Stimulated activated CD8-positive, alpha-beta memory T cell treated with anti-CD3 and anti-CD28 coated beads, Interleukin-4, amount 100 ng/mL, for 1 hour (primary cell): ENCODE results near the gene SMIM45.

ENCODE experiments used
- DNase-seq, 2 donors: peaks; one replicate each; pipeline ENCODE4 v3.0.0-alpha.2; 2020; ENCODE audit warnings: low read depth in 2 of 2, low spot score in 1 of 2

SMIM45 gene

DNA sequence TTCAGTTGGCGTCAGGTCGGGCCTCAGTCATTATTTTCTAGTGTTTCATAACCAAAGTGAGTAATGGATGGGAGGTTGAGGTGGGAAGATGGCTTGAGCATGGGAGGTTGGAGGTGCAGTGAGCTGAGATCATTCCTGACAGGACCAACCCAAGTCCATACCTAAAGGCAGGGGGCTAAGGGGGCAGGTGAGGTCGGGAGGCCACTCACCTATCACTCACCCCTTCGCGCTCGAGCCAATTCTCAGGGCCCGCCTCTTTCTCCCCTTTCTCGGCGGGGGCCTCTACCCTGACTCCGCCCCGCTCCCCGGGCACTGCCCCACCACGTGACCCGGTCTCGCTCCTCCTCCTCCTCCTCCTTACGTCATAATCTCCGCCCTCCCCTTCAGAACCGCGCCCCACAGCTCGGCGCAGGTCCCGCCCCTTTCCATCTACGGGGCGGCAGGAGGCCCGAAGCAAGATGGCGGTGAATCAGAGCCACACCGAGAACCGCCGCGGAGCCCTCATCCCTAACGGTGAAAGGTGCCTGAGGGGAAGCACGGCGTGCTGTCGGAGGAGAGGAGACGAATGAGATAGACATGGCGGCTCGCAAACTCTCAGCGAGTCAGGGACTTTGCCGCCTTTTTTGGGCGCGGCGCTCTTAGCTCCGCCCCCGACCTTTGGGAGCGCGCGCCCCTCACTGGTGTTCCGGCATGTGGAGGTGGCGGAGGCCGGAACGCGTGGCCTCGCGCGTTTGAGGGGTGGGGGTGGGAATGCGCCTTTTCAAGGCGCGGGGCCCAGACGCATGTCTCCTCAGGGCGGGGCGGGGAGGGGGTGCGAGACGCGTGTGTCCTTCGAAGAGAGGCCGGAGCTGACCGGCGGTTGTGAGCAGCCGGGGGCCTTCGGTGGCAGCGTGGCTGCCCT, 46.7 kb downstream of the SMIM45 start, which contains the start of gene WBP2NL:
Gene WBP2NL, plus strand, starts transcription at position 428 of the 901 bp plus-strand sequence. Its CDS starts 31 bp downstream, at position 459.
- peak; percentile 77 to 85 for DNase-seq

DNA sequence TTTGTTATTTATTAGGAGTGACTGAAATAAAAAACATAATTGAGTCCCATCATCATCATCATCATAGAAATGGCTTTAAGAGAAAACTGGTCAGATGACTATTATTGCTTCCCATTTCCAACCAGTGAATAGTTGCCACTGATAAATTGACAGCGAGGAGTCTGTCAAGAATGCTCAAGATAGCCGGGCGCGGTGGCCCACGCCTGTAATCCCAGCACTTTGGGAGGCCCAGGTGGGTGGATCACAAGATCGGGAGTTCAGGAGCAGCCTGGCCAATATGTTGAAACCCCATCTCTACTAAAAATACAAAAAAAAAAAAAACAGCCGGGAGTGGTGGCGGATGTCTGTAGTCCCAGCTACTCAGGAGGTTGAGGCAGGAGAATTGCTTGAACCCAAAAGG, 48.5 kb downstream of the SMIM45 start:
- no peak for DNase-seq

DNA sequence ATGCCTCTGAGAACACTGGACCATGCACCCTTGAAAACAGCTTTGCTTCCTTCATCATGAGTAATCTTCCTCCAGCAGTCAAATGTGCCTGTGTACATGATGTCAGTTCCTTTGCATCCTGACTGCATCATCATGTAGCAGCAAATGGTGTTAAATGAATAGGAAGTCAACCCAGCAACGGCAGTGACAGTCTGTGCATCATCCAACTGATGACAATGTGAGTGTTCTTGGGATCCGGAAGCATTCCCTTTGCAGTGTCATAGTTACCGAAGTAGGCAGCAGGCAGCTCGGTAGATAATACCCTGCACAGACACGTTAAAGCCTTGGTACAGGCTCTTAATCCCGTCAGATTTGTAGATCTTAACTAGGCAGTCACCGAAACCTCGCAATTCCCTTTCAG, 49.2 kb downstream of the SMIM45 start:
- DNase-seq = no peak

DNA sequence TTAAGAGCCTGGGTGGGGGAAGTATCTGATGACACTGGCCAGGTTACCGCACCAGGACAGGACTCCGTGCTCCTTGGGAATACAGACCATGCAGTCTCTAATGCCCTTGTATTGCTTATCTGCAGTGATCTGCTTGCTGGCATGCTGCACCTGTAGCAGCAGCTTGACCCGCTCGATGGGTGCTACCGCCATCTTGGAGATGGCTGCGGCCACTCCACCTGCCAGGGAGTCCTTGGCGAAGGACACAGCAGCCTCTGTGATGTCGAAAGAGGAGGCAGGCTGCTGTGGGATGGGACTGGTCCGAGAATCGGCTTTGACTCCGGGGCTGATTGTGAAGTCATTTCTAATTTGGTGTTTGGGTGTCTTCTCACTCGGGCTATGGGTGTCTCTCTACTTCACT, 49.8 kb downstream of the SMIM45 start:
- DNase-seq = no peak

DNA sequence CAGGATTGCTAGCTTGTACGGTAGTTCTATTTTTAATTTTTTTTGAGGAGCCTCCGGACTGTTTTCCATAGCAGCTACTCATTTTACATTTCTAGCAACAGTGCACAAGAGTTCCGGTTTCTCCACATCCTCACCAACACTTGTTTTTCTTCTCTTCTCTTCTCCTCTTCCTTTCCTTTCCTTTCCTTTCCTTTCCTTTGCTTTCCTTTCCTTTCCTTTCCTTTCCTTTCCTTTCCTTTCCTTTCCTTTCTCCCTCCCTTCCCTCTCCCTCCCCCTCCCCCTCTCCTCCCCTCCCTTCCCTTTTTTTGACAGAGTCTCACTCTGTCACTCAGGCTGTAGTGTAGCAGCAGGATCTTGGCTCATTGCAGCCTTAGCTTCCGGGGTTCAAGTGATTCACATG, 56.0 kb downstream of the SMIM45 start:
- no peak for DNase-seq
